CD14-positive monocyte (primary cell): ENCODE measurements around the gene THSD4. TPM values are rescaled to one million over a fixed set of nuclear protein-coding genes. Genes with fewer than 3 reads are reported as not detected.

ENCODE experiments used
- DNase-seq, 3 donors: peaks; one replicate each; pipeline ENCODE4 v3.0.0-alpha.2; 2011 to 2022
- H2AFZ ChIP-seq: 2 replicates; pipeline ENCODE4 v1.6.0; 2012; ENCODE audit warnings: mild to moderate bottlenecking, low read depth, low read length, inconsistent platforms; ENCODE audit not compliant: insufficient read depth, poor library complexity, severe bottlenecking
- H3K27ac ChIP-seq, 2 donors: 1 replicate in 1 of 2; 2 replicates in 1 of 2; pipeline ENCODE4 v1.5.1; 2012 to 2013; ENCODE audit warnings: low read length in 2 of 2, control low read depth in 1 of 2, inconsistent platforms in 1 of 2, low read depth in 1 of 2, mild to moderate bottlenecking in 1 of 2
- H3K27me3 ChIP-seq, 2 donors: one replicate each; pipeline versions ENCODE4 v1.6.0 to v1.6.1; 2011 to 2013; ENCODE audit warnings: low read length in 2 of 2; ENCODE audit not compliant: control insufficient read depth in 2 of 2, insufficient read depth in 2 of 2
- H3K36me3 ChIP-seq, 2 donors: replicated peaks in 1 of 2; 1 replicate in 1 of 2; 2 replicates in 1 of 2; pipeline versions ENCODE4 v1.5.1 to v1.6.1; 2012 to 2013; ENCODE audit warnings: low read length in 2 of 2, control low read depth in 1 of 2, inconsistent platforms in 1 of 2, mild to moderate bottlenecking in 1 of 2; ENCODE audit not compliant: insufficient read depth in 2 of 2, control insufficient read depth in 1 of 2
- H3K4me1 ChIP-seq, 2 donors: 1 replicate in 1 of 2; 2 replicates in 1 of 2; pipeline versions ENCODE4 v1.5.1 to v1.6.1; 2012 to 2013; ENCODE audit warnings: low read length in 2 of 2, control low read depth in 1 of 2, inconsistent platforms in 1 of 2, mild to moderate bottlenecking in 1 of 2, moderate library complexity in 1 of 2; ENCODE audit not compliant: insufficient read depth in 2 of 2, control insufficient read depth in 1 of 2
- H3K4me2 ChIP-seq: replicated peaks from 2 replicates; pipeline ENCODE3; 2012; ENCODE audit warnings: low read length, moderate library complexity, mild to moderate bottlenecking; ENCODE audit not compliant: poor library complexity, severe bottlenecking; ENCODE audit errors: extremely low read depth
- H3K4me3 ChIP-seq, 3 experiments: fragments of 200-600 bp in 1 of 3; sonication (generic) in 1 of 3; replicated peaks in 1 of 3; 1 replicate in 2 of 3; 2 replicates in 1 of 3; pipeline ENCODE4 v1.5.1; 2011 to 2013; ENCODE audit warnings: low read length in 3 of 3, mild to moderate bottlenecking in 3 of 3, control low read depth in 2 of 3, low read depth in 2 of 3, inconsistent platforms in 1 of 3, moderate library complexity in 1 of 3
- H3K79me2 ChIP-seq: 2 replicates; pipeline ENCODE4 v1.6.0; 2012; ENCODE audit warnings: mild to moderate bottlenecking, control low read depth, inconsistent platforms, low read length, moderate library complexity; ENCODE audit not compliant: insufficient read depth
- H3K9ac ChIP-seq: 2 replicates; pipeline ENCODE4 v1.6.0; 2017; ENCODE audit warnings: low read length, mild to moderate bottlenecking; ENCODE audit not compliant: insufficient read depth, poor library complexity, severe bottlenecking
- H3K9me3 ChIP-seq, 2 donors: replicated peaks in 1 of 2; 1 replicate in 1 of 2; 2 replicates in 1 of 2; pipeline versions ENCODE4 v1.5.1 to v1.6.1; 2012 to 2013; ENCODE audit warnings: low read length in 2 of 2, control low read depth in 1 of 2; ENCODE audit not compliant: control insufficient read depth in 1 of 2, insufficient read depth in 1 of 2
- H4K20me1 ChIP-seq: 2 replicates; pipeline ENCODE4 v1.6.0; 2012; ENCODE audit warnings: mild to moderate bottlenecking, low read length, control low read depth, moderate library complexity; ENCODE audit not compliant: insufficient read depth
- H3K27ac Mint-ChIP-seq, 7 donors: one replicate each; pipeline ENCODE4 v1.8.0; 2020; ENCODE audit warnings: mild to moderate bottlenecking in 7 of 7, mixed read lengths in 7 of 7, moderate library complexity in 6 of 7, inconsistent platforms in 2 of 7
- H3K27me3 Mint-ChIP-seq, 3 donors: one replicate each; pipeline ENCODE4 v1.8.0; 2021 to 2022; ENCODE audit warnings: low read depth in 3 of 3, mild to moderate bottlenecking in 3 of 3, mixed read lengths in 3 of 3, moderate library complexity in 3 of 3, inconsistent platforms in 1 of 3
- H3K36me3 Mint-ChIP-seq, 2 donors: one replicate each; pipeline ENCODE4 v1.8.0; 2020; ENCODE audit warnings: mixed read lengths in 2 of 2, inconsistent platforms in 1 of 2, mild to moderate bottlenecking in 1 of 2
- H3K4me1 Mint-ChIP-seq: one replicate; pipeline ENCODE4 v1.8.0; 2020; ENCODE audit warnings: mild to moderate bottlenecking, mixed read lengths
- H3K4me3 Mint-ChIP-seq, 2 donors: one replicate each; pipeline ENCODE4 v1.8.0; 2020; ENCODE audit warnings: mild to moderate bottlenecking in 2 of 2, mixed read lengths in 2 of 2, moderate library complexity in 1 of 2
- H3K9me3 Mint-ChIP-seq, 7 donors: one replicate each; pipeline ENCODE4 v1.8.0; 2020 to 2022; ENCODE audit warnings: mixed read lengths in 7 of 7, mild to moderate bottlenecking in 6 of 7, moderate library complexity in 6 of 7, inconsistent platforms in 2 of 7
- WGBS: methylation state at CpG from one replicate; pipeline ENCODE4 v1.1.5; 2013; ENCODE audit warnings: missing lambda C conversion rate; ENCODE audit not compliant: insufficient coverage; 5-methylcytosine and 5-hydroxymethylcytosine counted together
- intact Hi-C, 2 donors: fragments of 100-400 bp; cut with micrococcal nuclease; formaldehyde crosslinking; loops; one replicate each; pipeline versions ENCODE4 v1.15.0 to v1.15.1; 2023
- polyA plus RNA-seq, 3 donors: library from polyadenylated mRNA; depleted of rRNA in 1 of 3; unstranded in 2 of 3; stranded (reverse) in 1 of 3; fragments of 300-500 nt in 2 of 3; fragments of >200 nt in 1 of 3; fragmentation: Illumina TruSeq in 2 of 3; gene quantifications; 1 replicate in 2 of 3; 2 replicates in 1 of 3; pipeline ENCODE4 v1.2.3, GENCODE V29; 2012 to 2021
- TF ChIP-seq, protein P1 (sequence below): fragments of 200-600 bp; IDR thresholded peaks from one replicate; pipeline ENCODE4 v1.8.0; 2022; ENCODE audit warnings: antibody characterized with exemption, mild to moderate bottlenecking

Gene THSD4
- polyA plus RNA-seq, 3 donors = not detected

DNA sequence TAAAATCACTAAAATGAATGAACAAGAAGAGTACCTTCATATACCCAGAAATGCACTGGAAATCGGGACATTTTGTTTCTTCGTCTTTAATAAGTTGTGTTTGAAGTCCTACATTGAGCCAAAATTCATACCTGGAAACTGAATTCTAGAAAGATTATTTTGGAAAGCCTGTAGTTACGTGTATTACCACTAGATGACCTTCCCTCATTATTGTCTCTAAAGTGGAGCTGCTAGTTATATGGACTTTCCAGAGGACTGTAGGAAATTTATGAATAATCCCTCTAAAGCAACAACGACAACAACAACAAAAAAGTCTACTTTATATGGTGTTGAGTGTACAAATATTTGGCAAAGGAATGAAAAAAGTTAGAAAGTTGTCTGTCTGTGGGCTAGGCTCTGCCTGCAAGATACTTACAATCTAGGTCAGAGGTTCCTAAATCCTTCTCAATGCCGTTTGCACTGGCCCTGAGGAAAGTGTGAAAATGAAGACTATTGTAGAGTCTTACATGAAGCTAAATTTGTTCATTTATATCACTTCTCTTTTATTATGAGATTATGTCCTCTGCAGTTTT, 460.3 kb downstream of the THSD4 start:
- H3K4me3 Mint-ChIP-seq = no peak overlapping the region
- no peaks in the 10 kb centered on the region for H3K36me3 Mint-ChIP-seq
- TF ChIP-seq, protein P1, sequence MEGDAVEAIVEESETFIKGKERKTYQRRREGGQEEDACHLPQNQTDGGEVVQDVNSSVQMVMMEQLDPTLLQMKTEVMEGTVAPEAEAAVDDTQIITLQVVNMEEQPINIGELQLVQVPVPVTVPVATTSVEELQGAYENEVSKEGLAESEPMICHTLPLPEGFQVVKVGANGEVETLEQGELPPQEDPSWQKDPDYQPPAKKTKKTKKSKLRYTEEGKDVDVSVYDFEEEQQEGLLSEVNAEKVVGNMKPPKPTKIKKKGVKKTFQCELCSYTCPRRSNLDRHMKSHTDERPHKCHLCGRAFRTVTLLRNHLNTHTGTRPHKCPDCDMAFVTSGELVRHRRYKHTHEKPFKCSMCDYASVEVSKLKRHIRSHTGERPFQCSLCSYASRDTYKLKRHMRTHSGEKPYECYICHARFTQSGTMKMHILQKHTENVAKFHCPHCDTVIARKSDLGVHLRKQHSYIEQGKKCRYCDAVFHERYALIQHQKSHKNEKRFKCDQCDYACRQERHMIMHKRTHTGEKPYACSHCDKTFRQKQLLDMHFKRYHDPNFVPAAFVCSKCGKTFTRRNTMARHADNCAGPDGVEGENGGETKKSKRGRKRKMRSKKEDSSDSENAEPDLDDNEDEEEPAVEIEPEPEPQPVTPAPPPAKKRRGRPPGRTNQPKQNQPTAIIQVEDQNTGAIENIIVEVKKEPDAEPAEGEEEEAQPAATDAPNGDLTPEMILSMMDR = no peak

DNA sequence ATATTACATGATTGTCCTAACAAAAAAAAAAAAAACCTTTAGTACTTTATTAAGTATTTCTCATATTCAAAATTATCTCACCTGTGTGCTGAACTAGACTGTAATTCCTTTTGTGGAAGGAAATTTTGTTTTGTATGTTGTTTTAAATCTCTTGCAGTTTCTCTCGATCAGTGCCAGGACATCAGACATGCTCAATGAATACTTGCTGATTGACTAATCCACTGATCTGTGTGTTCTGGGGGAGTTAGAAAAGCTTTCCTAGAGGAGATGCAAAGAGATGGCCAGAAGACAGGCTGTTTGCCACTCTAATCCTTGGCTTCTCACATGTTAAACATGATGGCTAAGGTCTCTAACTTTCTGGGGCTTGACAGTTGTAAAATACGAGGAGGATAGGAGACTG, 461.8 kb downstream of the THSD4 start:
- H3K27ac Mint-ChIP-seq = no peak overlapping the region
- intact Hi-C loops = no loop called here
- H3K36me3 Mint-ChIP-seq = no peaks in the 10 kb centered on the region
- Histone ChIP-seq H3K4me1 (no peaks in the 10 kb centered on the region), H3K27me3 (no peaks in the 10 kb centered on the region), H3K9ac (no peak overlapping the region), H4K20me1 (no peaks in the 10 kb centered on the region), H2AFZ (no peak overlapping the region), H3K79me2 (no peaks in the 10 kb centered on the region), H3K4me2 (no peak overlapping the region), H3K4me3 (no peak overlapping the region), H3K36me3 (no peaks in the 10 kb centered on the region), H3K9me3 (no peaks in the 10 kb centered on the region), H3K27ac (no peak overlapping the region)
- TF ChIP-seq, protein P1 = no peak
- no peaks in the 10 kb centered on the region for H3K4me1 Mint-ChIP-seq
- H3K4me3 Mint-ChIP-seq = no peak overlapping the region
- peaks cover 0 to 4% (median 0%) of the 10 kb centered on the region in 7 donors for H3K9me3 Mint-ChIP-seq
- DNase-seq = no peak
- WGBS = 80% methylated on average over 2 of the region's 2 CpGs
- peaks cover 0 to 7% (median 6%) of the 10 kb centered on the region in 3 donors for H3K27me3 Mint-ChIP-seq

More for the DNA sequence above, 460.3 kb downstream of the THSD4 start:
- intact Hi-C loops = no loop called here
- H3K4me2 ChIP-seq = no peak overlapping the region
- H4K20me1 ChIP-seq = no peaks in the 10 kb centered on the region
- H3K4me3 ChIP-seq = no peak overlapping the region
- no CpG with 5 or more reads among the region's 5 CpGs for WGBS
- Mint-ChIP-seq H3K4me1 (no peaks in the 10 kb centered on the region), H3K27me3 (peaks cover 0 to 11% (median 6%) of the 10 kb centered on the region in 3 donors), H3K27ac (no peak overlapping the region), H3K9me3 (no peaks in the 10 kb centered on the region)
- no peaks in the 10 kb centered on the region for H3K9me3 ChIP-seq
- no peaks in the 10 kb centered on the region for H3K79me2 ChIP-seq
- no peak overlapping the region for H3K27ac ChIP-seq
- no peaks in the 10 kb centered on the region for H3K36me3 ChIP-seq
- H3K27me3 ChIP-seq = no peaks in the 10 kb centered on the region
- H2AFZ ChIP-seq = no peak overlapping the region
- no peak overlapping the region for H3K9ac ChIP-seq
- H3K4me1 ChIP-seq = no peaks in the 10 kb centered on the region
- DNase-seq = no peak
